Esophagus squamous epithelium (tissue), 4 donors: Measurements from ENCODE around the gene CCDC136.

Source experiments
- POLR2A ChIP-seq, 4 donors: fragments of 450-650 bp; IDR thresholded peaks; one replicate each; pipeline ENCODE4 v1.6.1; 2017; ENCODE audit warnings: antibody characterized with exemption in 4 of 4, mild to moderate bottlenecking in 4 of 4, moderate library complexity in 3 of 4
- TF ChIP-seq, protein P1 (sequence below), 6 experiments: fragments of 450-650 bp in 4 of 6; fragments of 200-600 bp in 2 of 6; sonication (generic) in 2 of 6; IDR thresholded peaks; one replicate each; pipeline ENCODE4 v1.5.1; 2016 to 2019; ENCODE audit warnings: antibody characterized with exemption in 6 of 6, mild to moderate bottlenecking in 4 of 6, moderate library complexity in 4 of 6

DNA sequence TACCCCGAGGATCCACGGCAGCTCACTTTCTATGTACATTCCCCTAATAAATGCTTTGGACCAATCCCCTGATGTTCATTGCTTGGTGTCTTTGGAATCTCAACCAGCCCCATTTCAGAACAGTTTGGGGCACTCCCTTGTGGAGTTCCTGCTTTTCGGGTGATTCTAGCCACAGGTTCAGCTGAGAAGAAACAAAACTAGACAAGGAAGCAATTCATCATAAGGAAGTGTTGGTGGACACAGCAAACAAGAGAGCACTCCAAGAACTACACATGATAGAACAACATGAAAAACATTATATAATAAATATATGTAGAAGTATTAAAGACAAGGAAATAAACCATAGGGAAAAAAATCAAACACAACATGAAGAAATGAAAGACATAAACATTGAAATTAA lies 6.0 kb upstream of the CCDC136 start:
- TF ChIP-seq, protein P1, sequence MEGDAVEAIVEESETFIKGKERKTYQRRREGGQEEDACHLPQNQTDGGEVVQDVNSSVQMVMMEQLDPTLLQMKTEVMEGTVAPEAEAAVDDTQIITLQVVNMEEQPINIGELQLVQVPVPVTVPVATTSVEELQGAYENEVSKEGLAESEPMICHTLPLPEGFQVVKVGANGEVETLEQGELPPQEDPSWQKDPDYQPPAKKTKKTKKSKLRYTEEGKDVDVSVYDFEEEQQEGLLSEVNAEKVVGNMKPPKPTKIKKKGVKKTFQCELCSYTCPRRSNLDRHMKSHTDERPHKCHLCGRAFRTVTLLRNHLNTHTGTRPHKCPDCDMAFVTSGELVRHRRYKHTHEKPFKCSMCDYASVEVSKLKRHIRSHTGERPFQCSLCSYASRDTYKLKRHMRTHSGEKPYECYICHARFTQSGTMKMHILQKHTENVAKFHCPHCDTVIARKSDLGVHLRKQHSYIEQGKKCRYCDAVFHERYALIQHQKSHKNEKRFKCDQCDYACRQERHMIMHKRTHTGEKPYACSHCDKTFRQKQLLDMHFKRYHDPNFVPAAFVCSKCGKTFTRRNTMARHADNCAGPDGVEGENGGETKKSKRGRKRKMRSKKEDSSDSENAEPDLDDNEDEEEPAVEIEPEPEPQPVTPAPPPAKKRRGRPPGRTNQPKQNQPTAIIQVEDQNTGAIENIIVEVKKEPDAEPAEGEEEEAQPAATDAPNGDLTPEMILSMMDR (IDR thresholded peaks at IDR 0.05), result no peak
- no peak for TF ChIP-seq POLR2A (IDR thresholded peaks at IDR 0.05)
